ENCODE data around the gene PRKN. TPM values are rescaled to one million over a fixed set of nuclear protein-coding genes. Genes with fewer than 3 reads are reported as not detected.

PRKN gene
- total and polyA plus RNA-seq, 10 donors, result 0.23 to 14.1 (median 7.0) TPM

DNA sequence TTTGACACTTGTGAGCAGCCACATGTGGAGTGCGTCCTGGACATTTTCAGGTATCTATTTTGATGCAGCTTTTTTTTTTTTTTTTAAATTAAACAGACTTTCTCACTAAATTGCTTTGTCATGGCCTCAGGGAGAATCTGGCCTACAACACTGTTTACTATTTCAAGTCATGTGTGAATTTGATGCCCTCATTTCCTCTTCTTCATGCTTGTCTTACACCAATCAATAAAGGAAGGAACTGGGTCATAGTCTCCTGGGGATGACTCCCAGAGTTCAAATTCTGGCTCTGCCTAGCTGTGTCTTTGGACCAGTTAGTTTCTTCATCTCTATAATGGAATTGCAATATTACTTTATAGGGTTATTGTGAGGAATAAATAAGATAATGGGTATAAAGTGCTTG, 554.1 kb downstream of the PRKN start:
- no peak overlapping the region for H3K4me3 ChIP-seq
- intact Hi-C loops (cut with DNase I; ENCODE audit: low total_unique reads), result no loop called here
- H3K27me3 ChIP-seq (replicated peaks in 1 of 7), result no peaks in the 10 kb centered on the region
- TF ChIP-seq POLR2AphosphoS5 (IDR thresholded peaks at IDR 0.05), result no peak
- TF ChIP-seq POLR2A (IDR thresholded peaks at IDR 0.05), result no peak
- TF ChIP-seq, protein P1, sequence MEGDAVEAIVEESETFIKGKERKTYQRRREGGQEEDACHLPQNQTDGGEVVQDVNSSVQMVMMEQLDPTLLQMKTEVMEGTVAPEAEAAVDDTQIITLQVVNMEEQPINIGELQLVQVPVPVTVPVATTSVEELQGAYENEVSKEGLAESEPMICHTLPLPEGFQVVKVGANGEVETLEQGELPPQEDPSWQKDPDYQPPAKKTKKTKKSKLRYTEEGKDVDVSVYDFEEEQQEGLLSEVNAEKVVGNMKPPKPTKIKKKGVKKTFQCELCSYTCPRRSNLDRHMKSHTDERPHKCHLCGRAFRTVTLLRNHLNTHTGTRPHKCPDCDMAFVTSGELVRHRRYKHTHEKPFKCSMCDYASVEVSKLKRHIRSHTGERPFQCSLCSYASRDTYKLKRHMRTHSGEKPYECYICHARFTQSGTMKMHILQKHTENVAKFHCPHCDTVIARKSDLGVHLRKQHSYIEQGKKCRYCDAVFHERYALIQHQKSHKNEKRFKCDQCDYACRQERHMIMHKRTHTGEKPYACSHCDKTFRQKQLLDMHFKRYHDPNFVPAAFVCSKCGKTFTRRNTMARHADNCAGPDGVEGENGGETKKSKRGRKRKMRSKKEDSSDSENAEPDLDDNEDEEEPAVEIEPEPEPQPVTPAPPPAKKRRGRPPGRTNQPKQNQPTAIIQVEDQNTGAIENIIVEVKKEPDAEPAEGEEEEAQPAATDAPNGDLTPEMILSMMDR (IDR thresholded peaks at IDR 0.05 in 8 of 11, conservative IDR thresholded peaks at IDR 0.05 in 3 of 11), result no peak
- H3K27ac ChIP-seq, result no peak overlapping the region
- H3K9me3 ChIP-seq, result no peaks in the 10 kb centered on the region
- WGBS, 5 donors, result 81 to 100% (median 85%) methylated on average over 1 of the region's 1 CpG
- no peak for DNase-seq
- no peaks in the 10 kb centered on the region for H3K36me3 ChIP-seq
- H3K4me1 ChIP-seq, result no peaks in the 10 kb centered on the region

DNA sequence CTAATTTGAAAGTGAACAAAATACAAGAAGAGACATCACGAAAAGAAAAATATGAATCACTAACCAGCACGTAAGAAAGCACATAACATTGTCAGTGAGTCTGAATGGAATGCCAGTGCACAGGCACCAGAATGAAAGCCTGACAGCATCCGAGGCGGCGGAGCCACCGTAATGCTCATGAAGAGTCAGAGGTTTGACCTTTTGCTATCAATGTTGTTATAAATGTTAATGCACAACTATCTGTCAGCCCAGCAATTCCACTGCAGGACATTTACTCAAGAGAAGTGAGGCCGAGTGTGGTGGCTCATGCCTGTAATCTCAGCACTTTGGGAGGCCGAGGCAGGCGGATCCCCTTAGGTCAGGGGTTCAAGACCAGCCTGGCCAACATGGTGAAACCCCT, 562.1 kb downstream of the PRKN start:
- no peaks in the 10 kb centered on the region for H3K36me3 ChIP-seq
- intact Hi-C loops (cut with DNase I; ENCODE audit: low total_unique reads), result no loop called here
- H3K27me3 ChIP-seq (replicated peaks in 1 of 7), result no peaks in the 10 kb centered on the region
- no peak for TF ChIP-seq POLR2A (IDR thresholded peaks at IDR 0.05)
- TF ChIP-seq, protein P1 (IDR thresholded peaks at IDR 0.05 in 8 of 11, conservative IDR thresholded peaks at IDR 0.05 in 3 of 11), result no peak
- TF ChIP-seq POLR2AphosphoS5 (IDR thresholded peaks at IDR 0.05), result no peak
- WGBS, 5 donors, result 88 to 94% (median 91%) methylated on average over 9 of the region's 9 CpGs
- no peaks in the 10 kb centered on the region for H3K4me1 ChIP-seq
- no peak overlapping the region for H3K4me3 ChIP-seq
- no peak for DNase-seq
- no peaks in the 10 kb centered on the region for H3K9me3 ChIP-seq
- no peak overlapping the region for H3K27ac ChIP-seq

DNA sequence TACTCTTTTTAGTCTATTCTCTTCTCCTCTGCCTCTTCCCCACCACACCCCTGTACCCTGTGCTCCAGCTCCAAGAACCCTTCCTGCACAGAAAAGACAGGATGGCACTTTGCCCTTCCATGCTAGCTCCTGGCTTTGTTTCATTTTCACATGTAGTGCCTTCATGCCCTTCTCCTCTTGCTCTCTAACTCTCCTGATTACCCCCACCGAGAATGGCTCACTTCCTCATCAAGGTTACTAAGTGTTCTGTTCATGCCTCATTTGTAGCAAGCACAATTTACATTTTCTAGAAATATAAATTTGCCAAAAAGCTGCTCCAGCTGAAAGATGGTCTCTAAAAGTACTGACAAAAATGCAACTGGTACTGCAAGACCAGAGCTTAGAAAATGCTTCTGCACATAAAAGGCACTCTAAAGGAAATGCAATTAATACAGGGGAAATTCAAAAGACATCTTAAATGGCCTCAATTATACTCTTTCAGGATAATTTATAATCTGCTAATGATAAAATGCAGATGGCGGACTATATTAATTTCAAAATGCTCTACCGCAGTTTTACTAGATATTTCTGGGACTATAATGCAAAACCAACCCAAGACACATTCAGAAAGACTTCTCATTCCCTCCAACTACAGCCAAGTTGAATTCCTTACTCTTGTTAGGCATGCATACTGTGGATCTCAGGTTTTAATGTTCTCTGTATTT, 570.2 kb downstream of the PRKN start:
- H3K36me3 ChIP-seq, result no peaks in the 10 kb centered on the region
- peaks cover 0 to 10% (median 2%) of the 10 kb centered on the region in 6 donors for H3K4me1 ChIP-seq
- H3K27ac ChIP-seq, result no peak overlapping the region
- H3K9me3 ChIP-seq, result peaks cover 0 to 10% (median 3%) of the 10 kb centered on the region in 8 donors
- intact Hi-C loops (cut with DNase I; ENCODE audit: low total_unique reads), result no loop called here
- 31 to 42% (median 34%) methylated on average over 3 of the region's 3 CpGs for WGBS, 5 donors
- no peaks in the 10 kb centered on the region for H3K27me3 ChIP-seq (replicated peaks in 1 of 7)
- H3K4me3 ChIP-seq, result no peak overlapping the region
- DNase-seq, result no peak
- no peak for TF ChIP-seq POLR2AphosphoS5 (IDR thresholded peaks at IDR 0.05)

DNA sequence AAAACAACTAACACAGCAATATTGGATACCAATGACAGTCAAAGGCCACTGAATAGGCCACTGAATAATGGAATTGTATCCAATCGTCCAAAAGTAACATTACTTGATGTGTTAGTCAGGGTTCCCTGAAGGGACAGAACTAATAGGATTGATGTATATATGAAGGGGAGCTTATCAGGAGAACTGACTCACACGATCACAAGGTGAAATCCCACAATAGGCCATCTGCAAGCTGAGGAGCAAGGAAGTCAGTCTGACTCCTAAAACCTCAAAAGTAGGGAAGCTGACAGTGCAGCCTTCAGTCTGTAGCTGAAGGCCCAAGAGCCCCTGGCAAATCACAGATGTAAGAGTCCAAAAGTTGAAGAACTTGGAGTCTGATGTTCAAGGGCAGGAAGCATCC, 571.4 kb downstream of the PRKN start:
- Histone ChIP-seq H3K27me3 (replicated peaks in 1 of 7) (no peaks in the 10 kb centered on the region), H3K4me1 (peaks cover 0 to 10% (median 2%) of the 10 kb centered on the region in 6 donors), H3K9me3 (peaks cover 0 to 10% (median 3%) of the 10 kb centered on the region in 8 donors), H3K36me3 (no peaks in the 10 kb centered on the region), H3K27ac (no peak overlapping the region), H3K4me3 (no peak overlapping the region)
- TF ChIP-seq POLR2A (IDR thresholded peaks at IDR 0.05), result no peak
- TF ChIP-seq, protein P1 (IDR thresholded peaks at IDR 0.05 in 8 of 11, conservative IDR thresholded peaks at IDR 0.05 in 3 of 11), result no peak
- TF ChIP-seq POLR2AphosphoS5 (IDR thresholded peaks at IDR 0.05), result no peak
- intact Hi-C loops (cut with DNase I; ENCODE audit: low total_unique reads), result no loop called here
- 64 to 71% (median 69%) methylated on average over 2 of the region's 2 CpGs for WGBS, 5 donors
- DNase-seq, result no peak
